ENCODE data around the gene LYG2.
"Not testable (repeated sequence)": the region's sequence is repeated elsewhere in the genome, so short reads cannot be mapped to it uniquely, and the experiment has no call there.

Gene LYG2

GRCh38 chr2:99198103-99198841 lies 57.2 kb downstream of the LYG2 start:
- H3K9ac ChIP-seq (ENCODE audit: low read depth, low read length), result no peak overlapping the region
- no peaks in the 10 kb centered on the region for H3K27me3 ChIP-seq (ENCODE audit: control insufficient read depth, insufficient read depth, low read length)
- H3K9me3 ChIP-seq (ENCODE audit: control insufficient read depth, insufficient read depth, low read length), result no peaks in the 10 kb centered on the region
- H3K4me1 ChIP-seq (ENCODE audit: control insufficient read depth, insufficient read depth, low read length), result no peaks in the 10 kb centered on the region
- no peak overlapping the region for H3K4me3 ChIP-seq (ENCODE audit: low read depth, low read length)
- H3K36me3 ChIP-seq (ENCODE audit: control insufficient read depth, insufficient read depth, low read length), result peaks cover 11% of the 10 kb centered on the region

- H3K36me3 ChIP-seq (ENCODE audit: control insufficient read depth, insufficient read depth, low read length); H3K9me3 ChIP-seq (ENCODE audit: control insufficient read depth, insufficient read depth, low read length); H3K4me1 ChIP-seq (ENCODE audit: control insufficient read depth, insufficient read depth, low read length); H3K27me3 ChIP-seq (ENCODE audit: control insufficient read depth, insufficient read depth, low read length); H3K9ac ChIP-seq (ENCODE audit: low read depth, low read length); H3K4me3 ChIP-seq (ENCODE audit: low read depth, low read length): not testable (repeated sequence)
Measured at GRCh38 chr2:99192364-99192763, 63.1 kb downstream of the LYG2 start.
